OCI-LY7 (cell line): ENCODE measurements around the gene WDR35. TPM values are rescaled to one million over a fixed set of nuclear protein-coding genes. Genes with fewer than 3 reads are reported as not detected.

ENCODE experiments used
- BruUV-seq: library from RNA; stranded (reverse); fragments of 400-500 nt; replicated peaks from 2 replicates; lab custom pipeline; 2021; lab: Mats Ljungman, UMichigan
- CTCF ChIA-PET: fragments of 300-600 bp; sonication (Branson Sonifier 250); formaldehyde crosslinking; loops from one replicate; lab custom pipeline; 2022; ENCODE audit warnings: antibody characterized with exemption; ENCODE audit not compliant: unreplicated experiment; lab: Charles Lee
- POLR2A ChIA-PET: fragments of 300-600 bp; sonication (Branson Sonifier 250); formaldehyde crosslinking; loops from one replicate; lab custom pipeline; 2022; ENCODE audit warnings: antibody characterized with exemption; lab: Charles Lee
- DNase-seq: peaks from one replicate; pipeline ENCODE4 v3.0.0-alpha.2; 2015; ENCODE audit warnings: low spot score
- H2AFZ ChIP-seq: fragments of 200-600 bp; sonication (generic), shearing (Covaris generic); 2 replicates; pipeline ENCODE4 v1.6.1; 2014; ENCODE audit warnings: mild to moderate bottlenecking, antibody characterized with exemption, low read length, moderate library complexity
- H3K27ac ChIP-seq: fragments of 200-600 bp; sonication (generic); 2 replicates; pipeline ENCODE4 v1.5.1; 2014; ENCODE audit warnings: mixed run types, low read depth, mild to moderate bottlenecking, moderate library complexity, low read length, inconsistent platforms; ENCODE audit not compliant: poor library complexity, severe bottlenecking
- H3K36me3 ChIP-seq: fragments of 200-600 bp; sonication (generic); 2 replicates; pipeline ENCODE4 v1.6.1; 2014; ENCODE audit warnings: mild to moderate bottlenecking, antibody characterized with exemption, low read length, moderate library complexity, mixed read lengths; ENCODE audit not compliant: insufficient read depth
- H3K4me1 ChIP-seq: fragments of 200-600 bp; sonication (generic); 2 replicates; pipeline ENCODE4 v1.5.1; 2014; ENCODE audit warnings: mild to moderate bottlenecking, low read length; ENCODE audit not compliant: insufficient read depth, poor library complexity, severe bottlenecking
- H3K4me2 ChIP-seq: fragments of 200-600 bp; sonication (generic); 2 replicates; pipeline ENCODE4 v1.6.1; 2014; ENCODE audit warnings: mild to moderate bottlenecking, low read length
- H3K4me3 ChIP-seq: fragments of 200-600 bp; sonication (generic); 2 replicates; pipeline ENCODE4 v1.5.1; 2014; ENCODE audit warnings: mild to moderate bottlenecking, low read depth, low read length; ENCODE audit not compliant: poor library complexity, severe bottlenecking
- H3K79me2 ChIP-seq: fragments of 200-600 bp; sonication (generic); 2 replicates; pipeline ENCODE4 v1.6.1; 2016; ENCODE audit warnings: low read depth, mild to moderate bottlenecking, low read length, moderate library complexity, mixed read lengths; ENCODE audit not compliant: insufficient read depth
- H3K9me2 ChIP-seq: fragments of 200-600 bp; sonication (generic); 2 replicates; pipeline ENCODE4 v1.6.1; 2016; ENCODE audit warnings: mild to moderate bottlenecking, low read length, mixed read lengths; ENCODE audit not compliant: insufficient read depth
- H3K9me3 ChIP-seq: fragments of 200-600 bp; sonication (generic); 2 replicates; pipeline ENCODE4 v1.6.1; 2014; ENCODE audit warnings: mild to moderate bottlenecking, mixed run types, low read length, mixed read lengths
- H4K20me1 ChIP-seq: fragments of 200-600 bp; sonication (generic); 2 replicates; pipeline ENCODE4 v1.6.1; 2014; ENCODE audit warnings: mild to moderate bottlenecking, antibody characterized with exemption, low read length, moderate library complexity, mixed read lengths; ENCODE audit not compliant: insufficient read depth
- EZH2phosphoT487 ChIP-seq: fragments of 200-600 bp; sonication (generic); IDR thresholded peaks from 2 replicates; pipeline ENCODE4 v1.6.1; 2018; ENCODE audit warnings: low read depth, borderline replicate concordance, mild to moderate bottlenecking, mixed run types, antibody characterized with exemption, low read length, moderate library complexity, mixed read lengths
- intact Hi-C: fragments of 100-400 bp; cut with micrococcal nuclease; formaldehyde crosslinking; loops from one replicate; pipeline ENCODE4 v1.10.0; 2022; ENCODE audit not compliant: unreplicated experiment
- total RNA-seq, 2 experiments: library from RNA; depleted of rRNA in 1 of 2; stranded (reverse); fragments of >200 nt in 1 of 2; shearing (Covaris generic) in 1 of 2; gene quantifications; 2 replicates each; pipeline ENCODE4 v1.2.3, GENCODE V29; 2014 to 2022
- TF ChIP-seq, protein P1 (sequence below): fragments of 200-600 bp; sonication (generic); conservative IDR thresholded peaks from 2 replicates; pipeline ENCODE4 v1.5.1; 2014; ENCODE audit warnings: mild to moderate bottlenecking, antibody characterized with exemption, low read length, moderate library complexity, mixed read lengths

The WDR35 gene
- total RNA-seq, 2 experiments from 2014 or later, result 0.06 to 1.5 TPM

DNA sequence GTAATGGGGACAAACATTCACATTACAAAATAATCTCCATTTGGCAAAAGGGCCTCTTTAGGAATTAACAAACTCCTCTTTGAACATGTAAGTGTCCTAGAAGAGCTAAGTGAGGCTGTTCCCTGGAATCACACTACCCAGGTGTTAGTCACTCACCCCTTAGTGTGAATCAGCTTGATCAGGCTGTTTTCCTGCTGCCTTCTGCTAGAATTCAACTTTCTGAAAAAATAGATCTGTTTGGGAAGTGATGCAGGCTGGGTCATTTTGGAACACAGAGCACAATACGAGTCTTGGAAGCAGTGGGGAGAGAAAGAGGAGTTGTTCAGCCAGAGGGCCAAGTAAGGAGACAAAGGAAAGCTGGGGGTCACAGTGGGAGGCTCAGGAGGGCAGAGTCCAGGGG lies 128.1 kb downstream of the WDR35 start:
- Histone ChIP-seq H2AFZ (no peak overlapping the region), H3K9me3 (no peaks in the 10 kb centered on the region), H3K36me3 (no peaks in the 10 kb centered on the region), H3K79me2 (no peaks in the 10 kb centered on the region), H4K20me1 (no peaks in the 10 kb centered on the region), H3K4me1 (no peaks in the 10 kb centered on the region), H3K4me2 (no peak overlapping the region), H3K27ac (no peak overlapping the region), H3K9me2 (no peaks in the 10 kb centered on the region), H3K4me3 (no peak overlapping the region)
- intact Hi-C loops, result loop anchor here (2.0 to 10.0 kb wide), 4 partner anchors 97 to 1427 kb away; no protein-coding TSS in a partner anchor
- ChIA-PET POLR2A (no interaction called here), CTCF (no interaction called here)
- no TSS peak for BruUV-seq
- TF ChIP-seq, protein P1, sequence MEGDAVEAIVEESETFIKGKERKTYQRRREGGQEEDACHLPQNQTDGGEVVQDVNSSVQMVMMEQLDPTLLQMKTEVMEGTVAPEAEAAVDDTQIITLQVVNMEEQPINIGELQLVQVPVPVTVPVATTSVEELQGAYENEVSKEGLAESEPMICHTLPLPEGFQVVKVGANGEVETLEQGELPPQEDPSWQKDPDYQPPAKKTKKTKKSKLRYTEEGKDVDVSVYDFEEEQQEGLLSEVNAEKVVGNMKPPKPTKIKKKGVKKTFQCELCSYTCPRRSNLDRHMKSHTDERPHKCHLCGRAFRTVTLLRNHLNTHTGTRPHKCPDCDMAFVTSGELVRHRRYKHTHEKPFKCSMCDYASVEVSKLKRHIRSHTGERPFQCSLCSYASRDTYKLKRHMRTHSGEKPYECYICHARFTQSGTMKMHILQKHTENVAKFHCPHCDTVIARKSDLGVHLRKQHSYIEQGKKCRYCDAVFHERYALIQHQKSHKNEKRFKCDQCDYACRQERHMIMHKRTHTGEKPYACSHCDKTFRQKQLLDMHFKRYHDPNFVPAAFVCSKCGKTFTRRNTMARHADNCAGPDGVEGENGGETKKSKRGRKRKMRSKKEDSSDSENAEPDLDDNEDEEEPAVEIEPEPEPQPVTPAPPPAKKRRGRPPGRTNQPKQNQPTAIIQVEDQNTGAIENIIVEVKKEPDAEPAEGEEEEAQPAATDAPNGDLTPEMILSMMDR, result no peak
- no peak for TF ChIP-seq EZH2phosphoT487
- no peak for DNase-seq

Other genes starting within 250 kb of the WDR35 start
- 16.3 and 21.1 TPM in 2 replicates for gene TTC32, start 88.1 kb downstream of the WDR35 start, total RNA-seq (2014; rRNA removed; shearing (Covaris generic))
- gene TTC32, start 88.1 kb downstream of the WDR35 start, total RNA-seq (2022), result 26.3 and 32.9 TPM in 2 replicates
- gene MATN3, start 22.6 kb upstream of the WDR35 start, total RNA-seq (2014; rRNA removed; shearing (Covaris generic)), result not detected in 2 replicates
- not detected in 2 replicates for gene MATN3, start 22.6 kb upstream of the WDR35 start, total RNA-seq (2022)
- gene LAPTM4A, start 61.5 kb upstream of the WDR35 start, total RNA-seq (2014; rRNA removed; shearing (Covaris generic)), result 6.5 and 8.4 TPM in 2 replicates
- 26.2 and 29.2 TPM in 2 replicates for gene LAPTM4A, start 61.5 kb upstream of the WDR35 start, total RNA-seq (2022)
- gene SDC1, start 235.0 kb upstream of the WDR35 start, total RNA-seq (2014; rRNA removed; shearing (Covaris generic)), result not detected in 2 replicates
- gene SDC1, start 235.0 kb upstream of the WDR35 start, total RNA-seq (2022), result 0.10 TPM in 1 of 2 replicates, not detected in the other